SIG-M5 treated with dmso at 0.1 percent for 504 hours (cell line): Measurements from ENCODE around the gene ACKR2.

Experiments used
- DNase-seq: peaks from one replicate; lab custom pipeline; 2025; ENCODE audit not compliant: unreplicated experiment; lab: John Stamatoyannopoulos, UW

Gene ACKR2, protein sequence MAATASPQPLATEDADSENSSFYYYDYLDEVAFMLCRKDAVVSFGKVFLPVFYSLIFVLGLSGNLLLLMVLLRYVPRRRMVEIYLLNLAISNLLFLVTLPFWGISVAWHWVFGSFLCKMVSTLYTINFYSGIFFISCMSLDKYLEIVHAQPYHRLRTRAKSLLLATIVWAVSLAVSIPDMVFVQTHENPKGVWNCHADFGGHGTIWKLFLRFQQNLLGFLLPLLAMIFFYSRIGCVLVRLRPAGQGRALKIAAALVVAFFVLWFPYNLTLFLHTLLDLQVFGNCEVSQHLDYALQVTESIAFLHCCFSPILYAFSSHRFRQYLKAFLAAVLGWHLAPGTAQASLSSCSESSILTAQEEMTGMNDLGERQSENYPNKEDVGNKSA

GRCh38 chr3:42809202-42809601 lies at the start of gene ACKR2:
TSS of gene ACKR2 (plus strand) at chr3:42809445. CDS start at chr3:42864503, 55,058 bp downstream.
- DNase-seq, result no peak

DNA sequence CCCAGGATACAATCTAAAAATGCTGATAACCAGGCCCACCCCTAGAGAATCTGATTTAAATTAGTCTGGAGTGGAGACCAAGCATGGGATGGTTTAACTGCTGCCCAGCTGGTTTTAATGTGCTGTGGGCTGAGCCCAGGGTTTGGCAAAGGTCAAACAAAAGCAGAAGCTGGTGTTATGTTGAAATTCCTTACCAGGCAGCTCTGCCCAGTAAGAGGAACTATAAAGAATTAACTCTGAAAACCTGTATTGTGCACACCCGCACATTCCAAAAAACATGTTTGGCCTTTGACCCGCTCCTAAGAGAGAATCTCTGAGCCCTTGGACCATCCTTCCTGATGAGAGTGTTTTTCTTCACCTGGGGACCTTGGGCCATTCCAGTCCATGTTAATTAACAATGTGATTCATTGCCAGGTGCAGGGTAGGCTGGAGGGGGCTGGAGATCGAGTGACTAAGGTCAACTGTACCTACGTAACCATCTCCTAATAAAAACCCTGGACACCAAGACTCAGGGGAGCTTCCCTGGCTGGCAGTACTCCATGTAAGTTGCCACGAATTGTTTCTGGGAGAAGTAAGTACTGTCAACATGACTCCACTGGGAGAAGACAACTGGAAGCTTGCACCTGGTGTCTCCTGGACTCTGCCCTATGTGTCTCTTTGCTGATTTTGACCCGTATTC lies 47.1 kb upstream of the ACKR2 start:
- DNase-seq, result peak; percentile 83

DNA sequence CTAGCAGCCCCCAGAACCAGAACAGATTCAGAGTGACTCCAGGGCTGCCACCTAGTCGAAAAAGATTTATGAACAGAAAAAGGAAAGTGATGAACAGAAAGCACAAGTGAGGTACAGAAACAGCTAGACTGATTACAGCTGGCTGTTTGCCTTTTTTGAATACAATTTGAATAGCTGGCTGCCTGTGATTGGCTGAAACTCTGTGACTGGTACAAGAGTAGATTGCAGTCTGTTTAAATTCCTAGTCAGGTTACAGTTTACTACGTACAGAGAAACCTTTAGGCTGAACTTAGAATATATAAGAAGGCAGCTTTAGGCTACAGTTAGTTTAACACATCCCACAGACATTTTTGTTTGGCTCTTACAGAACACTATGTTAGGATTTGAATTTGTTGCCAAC lies 46.2 kb upstream of the ACKR2 start:
- no peak for DNase-seq

- no peak for DNase-seq
Observed at GRCh38 chr3:42764115-42764514, 45.1 kb upstream of the ACKR2 start.

DNA sequence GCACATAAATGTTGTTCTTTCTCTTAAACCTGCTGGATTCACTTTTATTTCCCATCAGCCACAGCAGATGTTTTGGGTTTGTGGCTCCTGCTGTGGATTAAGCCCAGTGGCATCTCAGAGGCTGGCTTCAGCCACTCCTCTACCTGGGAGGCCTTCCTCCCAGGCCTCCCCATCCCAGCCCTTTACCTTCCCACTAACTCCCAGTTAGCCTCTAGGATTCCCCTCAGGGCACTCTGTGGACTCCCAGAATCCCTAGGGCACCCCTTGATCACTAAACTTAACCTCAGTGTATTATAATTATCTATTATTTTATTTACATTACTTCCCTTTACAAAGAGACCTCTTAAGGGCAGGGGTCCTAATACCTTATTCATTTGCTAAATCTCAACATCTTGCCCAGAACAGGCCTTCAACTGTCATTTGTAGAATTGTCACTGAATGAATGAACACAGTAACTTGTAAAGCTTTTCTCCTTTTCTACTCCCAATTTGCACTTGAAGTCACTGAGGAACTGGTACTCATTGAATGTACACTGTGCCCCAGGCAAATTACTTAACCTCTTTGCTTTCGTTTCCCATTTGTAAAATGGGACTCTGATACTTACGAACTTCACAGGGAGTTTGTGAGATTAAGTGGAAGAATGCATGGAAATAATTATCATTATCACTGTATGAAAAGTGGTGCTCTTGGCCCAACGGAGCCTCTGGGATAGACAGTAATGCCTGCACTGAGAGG lies 44.5 kb upstream of the ACKR2 start:
- DNase-seq, result peak; percentile 70

- DNase-seq, result no peak
Observed at GRCh38 chr3:42769477-42770131, 39.6 kb upstream of the ACKR2 start.

DNA sequence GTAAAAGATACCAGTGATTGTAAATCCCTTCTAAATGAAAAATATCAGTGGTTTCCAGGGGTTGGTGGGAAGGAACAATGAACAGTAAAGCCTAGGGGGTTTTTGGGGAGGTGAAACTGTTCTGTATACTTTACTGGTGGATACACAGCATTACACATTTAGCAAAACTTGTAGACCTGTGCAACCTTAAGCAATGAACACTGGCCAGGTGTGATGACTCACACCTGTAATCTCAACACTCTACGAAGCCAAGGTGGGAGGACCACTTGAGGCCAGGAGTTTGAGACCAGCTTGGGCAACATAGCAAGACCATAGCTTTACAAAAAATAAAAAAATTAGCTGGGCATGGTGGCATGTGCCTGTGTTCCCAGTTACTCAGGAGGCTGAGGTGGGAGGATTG lies 38.0 kb upstream of the ACKR2 start:
- no peak for DNase-seq

- peak; percentile 96 for DNase-seq
Observed at GRCh38 chr3:42772670-42773408, 36.4 kb upstream of the ACKR2 start, which contains the start of gene CCDC13. TSS of gene CCDC13 (minus strand) at chr3:42773253. CDS start at chr3:42758345, 14,908 bp downstream.

- DNase-seq, result peak; percentile 59
Observed at GRCh38 chr3:42773409-42773751, 35.9 kb upstream of the ACKR2 start.

DNA sequence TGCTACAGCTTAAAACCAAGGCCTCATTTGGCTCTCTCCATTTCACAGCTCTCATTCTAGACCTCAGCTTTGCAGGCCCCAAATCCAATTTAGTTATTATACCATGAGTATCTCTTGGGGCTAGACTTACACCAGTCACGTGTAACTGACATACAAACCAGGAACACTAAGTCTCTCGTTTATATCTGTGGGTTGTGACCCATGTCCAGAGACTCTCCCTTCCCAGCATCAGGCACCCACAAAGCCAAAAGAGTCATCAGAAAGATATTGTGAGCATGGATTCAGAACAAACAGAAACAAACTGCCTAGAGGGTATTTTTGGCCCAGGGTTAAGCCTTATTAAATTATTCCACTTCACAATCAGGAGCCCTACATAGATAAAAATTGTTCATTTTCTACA lies 30.6 kb upstream of the ACKR2 start:
- no peak for DNase-seq

DNA sequence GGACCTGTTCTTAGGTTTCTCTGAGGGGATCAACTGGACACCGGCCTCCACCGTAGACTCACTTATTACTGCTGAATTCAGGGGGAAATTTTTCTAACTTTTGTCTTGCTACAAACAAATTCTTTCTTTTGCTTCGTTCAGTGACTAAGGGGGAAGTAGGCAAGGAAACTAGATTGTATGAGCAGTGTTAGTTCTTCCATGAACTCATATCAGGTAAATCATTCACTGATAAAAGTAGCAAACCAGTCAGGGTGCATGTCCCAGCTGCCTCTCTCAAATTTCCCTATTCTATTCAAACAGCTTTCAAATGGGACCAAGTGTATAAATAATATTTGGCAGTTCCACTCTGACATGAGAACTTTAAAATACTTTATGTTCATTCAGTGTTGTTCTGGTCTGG lies 28.8 kb upstream of the ACKR2 start:
- DNase-seq, result no peak

GRCh38 chr3:42780892-42781700 lies 28.1 kb upstream of the ACKR2 start:
- peak; percentile 52 for DNase-seq

DNA sequence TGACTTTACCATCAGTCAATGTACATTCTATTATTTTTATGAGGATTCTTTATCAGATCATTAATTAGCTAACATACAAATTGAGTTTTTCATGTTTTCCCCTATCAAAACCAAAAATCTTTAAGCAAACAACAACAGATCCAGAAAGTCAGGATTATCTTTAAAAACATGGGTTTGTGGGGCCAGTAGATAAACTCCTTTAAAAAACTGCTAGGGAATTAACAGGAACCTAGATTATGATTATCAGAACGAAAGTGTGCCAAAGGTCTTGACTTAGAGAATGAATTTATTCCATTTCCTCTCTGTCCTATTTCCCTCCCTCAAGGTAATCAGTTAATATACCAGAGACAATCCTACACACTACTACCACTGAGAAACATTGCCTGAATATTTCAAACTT lies 23.0 kb upstream of the ACKR2 start:
- DNase-seq, result no peak

DNA sequence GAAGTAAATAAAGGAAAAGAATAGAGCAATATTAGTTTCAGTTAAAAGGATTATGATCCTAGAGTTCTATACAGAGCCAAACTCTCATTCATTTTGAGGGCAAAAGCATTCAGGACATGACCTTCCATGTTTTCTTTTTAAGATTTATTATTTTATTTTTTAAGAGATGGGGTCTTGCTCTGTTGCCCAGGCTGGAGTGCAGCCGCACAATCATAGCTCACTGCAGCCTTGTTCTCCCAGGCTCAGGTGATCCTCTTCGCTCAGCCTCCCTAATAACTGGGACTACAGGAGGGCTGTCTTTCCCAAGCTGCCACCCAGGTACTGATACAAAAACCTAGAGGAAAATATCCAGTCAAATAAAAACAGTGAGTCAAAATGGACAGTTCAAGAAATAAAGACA lies 22.6 kb upstream of the ACKR2 start:
- DNase-seq, result no peak

- no peak for DNase-seq
Observed at GRCh38 chr3:42790714-42791229, 18.5 kb upstream of the ACKR2 start.

GRCh38 chr3:42795621-42796181 lies 13.5 kb upstream of the ACKR2 start:
- DNase-seq, result no peak

DNA sequence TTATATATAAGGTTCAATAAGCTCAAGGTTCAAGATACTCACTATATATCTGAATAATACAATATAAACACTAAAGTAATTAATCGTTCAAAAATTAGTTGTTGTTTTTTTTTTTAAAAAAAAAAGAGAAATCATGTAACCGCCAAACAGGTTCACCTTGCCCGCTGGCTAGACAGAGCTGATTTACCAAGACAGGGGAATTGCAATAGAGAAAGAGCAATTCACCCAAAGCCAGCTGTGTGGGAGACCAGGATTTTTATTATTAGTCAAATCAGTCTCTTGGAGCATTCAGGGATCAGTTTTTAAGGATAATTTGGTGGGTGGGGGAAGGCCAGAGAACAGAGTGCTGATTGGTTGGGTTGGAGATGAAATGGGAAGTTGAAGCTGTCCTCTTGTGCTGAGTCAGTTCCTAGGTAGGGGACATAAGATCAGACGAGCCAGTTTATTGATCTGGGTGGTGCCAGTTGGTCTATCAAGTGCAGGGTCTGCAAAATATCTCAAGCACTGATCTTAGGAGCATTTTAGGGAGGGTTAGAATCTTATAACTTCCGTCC lies 12.8 kb upstream of the ACKR2 start:
- no peak for DNase-seq

DNA sequence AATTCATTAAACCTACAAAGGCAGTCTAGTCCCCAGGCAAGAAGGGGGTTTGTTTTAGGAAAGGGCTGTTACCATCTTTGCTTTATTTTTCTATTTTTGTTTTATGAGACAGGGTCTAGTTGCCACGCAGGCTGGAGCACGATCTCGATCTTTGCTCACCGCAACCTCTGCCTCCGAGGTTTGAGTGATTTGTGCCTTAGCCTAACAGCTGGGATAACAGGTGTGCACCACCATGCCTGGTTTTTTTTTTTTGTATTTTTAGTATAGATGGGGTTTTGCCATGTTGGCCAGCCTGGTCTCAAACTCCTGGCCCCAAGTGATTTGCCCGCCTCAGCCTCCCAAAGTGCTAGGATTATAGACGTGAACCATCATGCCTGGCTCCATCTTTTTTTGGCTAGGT lies 9.9 kb upstream of the ACKR2 start:
- no peak for DNase-seq

DNA sequence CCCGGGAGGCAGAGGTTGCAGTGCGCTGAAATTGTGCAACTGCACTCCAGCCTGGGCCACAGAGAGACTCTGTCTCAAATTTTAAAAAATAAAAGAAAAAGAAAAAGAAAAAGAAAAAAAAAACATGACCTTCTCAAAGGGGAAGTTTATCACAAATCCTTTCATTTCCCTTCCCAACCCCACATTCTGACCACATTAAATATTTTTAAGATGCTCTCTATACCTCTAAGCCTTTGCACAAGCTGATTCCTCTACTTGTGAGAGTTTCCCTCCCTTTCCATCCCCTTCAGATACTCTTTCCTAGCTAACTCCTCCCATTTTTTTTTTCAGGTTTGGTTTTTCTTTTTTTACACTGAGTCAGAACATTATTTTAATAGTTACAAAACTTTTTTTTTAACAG lies 9.0 kb upstream of the ACKR2 start:
- no peak for DNase-seq
